K562 (cell line): ENCODE results near the gene BCL7C. TPM values are rescaled to one million over a fixed set of nuclear protein-coding genes. Genes with fewer than 3 reads are reported as not detected.

ENCODE experiments used
- ATAC-seq: fragments of 200-7000 bp; cut with Tn5 transposase; 3 replicates; pipeline ENCODE4 v1.9.1; 2020; ENCODE audit warnings: moderate library complexity
- BruUV-seq: library from RNA; stranded (reverse); fragments of 400-500 nt; replicated peaks from 2 replicates; lab custom pipeline; 2021; lab: Mats Ljungman, UMichigan
- CTCF ChIA-PET: fragments of 300-600 bp; formaldehyde crosslinking; extraction: SDS; loops from one replicate; lab custom pipeline; 2021; ENCODE audit warnings: low intra/inter-chr PET ratio; lab: Yijun Ruan, JAX
- POLR2A ChIA-PET: fragments of 300-600, 350-650 bp; sonication (Branson Sonifier 250); formaldehyde crosslinking; extraction: SDS; loops from one replicate; lab custom pipeline; 2021; ENCODE audit warnings: antibody characterized with exemption, inconsistent platforms; lab: Yijun Ruan, JAX
- DNase-seq, 4 experiments: peaks; one replicate each; pipeline versions ENCODE4 v3.0.0 to v3.0.0-alpha.2; 2011 to 2018; ENCODE audit warnings: low spot score in 3 of 4, mixed read lengths in 3 of 4; ENCODE audit errors: extremely low read depth in 1 of 4
- FAIRE-seq: peaks from 2 replicates; lab custom pipeline; 2011; peaks lifted over from hg19 to GRCh38; lab: Jason Lieb, UNC
- H2AFZ ChIP-seq: 2 replicates; pipeline ENCODE4 v1.6.0; 2011; ENCODE audit warnings: low read depth, low read length, control low read depth, inconsistent platforms
- H3K27ac ChIP-seq: fragments of 200-600 bp; 3 replicates; pipeline ENCODE4 v1.8.0; 2011; ENCODE audit warnings: low read depth, mild to moderate bottlenecking, control low read depth, inconsistent platforms, low read length, moderate library complexity, mixed read lengths; ENCODE audit errors: extremely low read depth
- H3K27me3 ChIP-seq, 2 experiments: fragments of 300-600 bp in 1 of 2; 2 replicates in 1 of 2; 3 replicates in 1 of 2; pipeline versions ENCODE4 v1.6.0 to v1.8.0; 2011; ENCODE audit warnings: inconsistent platforms in 2 of 2, low read length in 2 of 2, mild to moderate bottlenecking in 1 of 2, mixed read lengths in 1 of 2, moderate library complexity in 1 of 2; ENCODE audit not compliant: control insufficient read depth in 2 of 2, insufficient read depth in 2 of 2
- H3K36me3 ChIP-seq: fragments of 300-600 bp; 3 replicates; pipeline ENCODE4 v1.8.0; 2011; ENCODE audit warnings: mild to moderate bottlenecking, low read length, inconsistent platforms; ENCODE audit not compliant: control insufficient read depth, insufficient read depth
- H3K4me1 ChIP-seq, 2 experiments: fragments of 200-600 bp in 1 of 2; replicated peaks in 1 of 2; 2 replicates in 1 of 2; 3 replicates in 1 of 2; pipeline versions ENCODE4 v1.5.1 to v1.8.0; 2011; ENCODE audit warnings: inconsistent platforms in 2 of 2, low read length in 2 of 2, mild to moderate bottlenecking in 1 of 2, mixed read lengths in 1 of 2, moderate library complexity in 1 of 2; ENCODE audit not compliant: control insufficient read depth in 2 of 2, insufficient read depth in 2 of 2
- H3K4me2 ChIP-seq: 2 replicates; pipeline ENCODE4 v1.6.1; 2011; ENCODE audit warnings: low read length, control low read depth, inconsistent platforms, mixed read lengths; ENCODE audit not compliant: insufficient read depth
- H3K4me3 ChIP-seq: fragments of 200-600 bp; sonication (generic), shearing (Covaris generic); 2 replicates; pipeline ENCODE4 v1.5.1; 2016; ENCODE audit warnings: control low read depth, inconsistent platforms
- H3K79me2 ChIP-seq: fragments of 200-600 bp; 3 replicates; pipeline ENCODE4 v1.8.0; 2011; ENCODE audit warnings: low read length, inconsistent platforms; ENCODE audit not compliant: control insufficient read depth, insufficient read depth
- H3K9ac ChIP-seq, 2 experiments: 2 replicates each; pipeline versions ENCODE4 v1.6.0 to v1.6.1; 2011; ENCODE audit warnings: low read depth in 2 of 2, low read length in 2 of 2, control low read depth in 1 of 2, inconsistent platforms in 1 of 2, mild to moderate bottlenecking in 1 of 2, mixed read lengths in 1 of 2; ENCODE audit not compliant: insufficient read depth in 1 of 2
- H3K9me1 ChIP-seq: one replicate; pipeline ENCODE4 v1.6.0; 2011; ENCODE audit warnings: inconsistent platforms, mild to moderate bottlenecking, low read length, moderate library complexity; ENCODE audit not compliant: control insufficient read depth, insufficient read depth
- H3K9me3 ChIP-seq: replicated peaks from 2 replicates; pipeline ENCODE4 v1.5.1; 2011; ENCODE audit warnings: low read depth, low read length, inconsistent platforms; ENCODE audit not compliant: control insufficient read depth, insufficient read depth
- H4K20me1 ChIP-seq: replicated peaks from 2 replicates; pipeline ENCODE4 v1.6.1; 2011; ENCODE audit warnings: low read length, inconsistent platforms, mixed read lengths; ENCODE audit not compliant: control insufficient read depth, insufficient read depth
- ARNT ChIP-seq, 2 experiments: fragments of 450-650 bp; IDR thresholded peaks; 2 replicates each; pipeline ENCODE4 v1.6.1; 2016; ENCODE audit warnings: mild to moderate bottlenecking in 1 of 2
- BACH1 ChIP-seq: fragments of 200-800 bp; sonication (Bioruptor generic); IDR thresholded peaks from 2 replicates; pipeline ENCODE4 v1.6.1; 2016; ENCODE audit warnings: missing genetic modification characterization, missing compliant biosample characterization
- ESRRA ChIP-seq: fragments of 450-650 bp; IDR thresholded peaks from 2 replicates; pipeline ENCODE4 v1.6.1; 2014; ENCODE audit warnings: low read depth, mild to moderate bottlenecking, moderate library complexity, borderline replicate concordance
- ETV5 ChIP-seq: sonication (generic); formaldehyde crosslinking; IDR thresholded peaks from 2 replicates; pipeline ENCODE4 v1.4.0; 2020; ENCODE audit warnings: low read depth, mild to moderate bottlenecking, missing genetic modification reagents
- POLR2AphosphoS5 ChIP-seq: IDR thresholded peaks from 2 replicates; pipeline ENCODE4 v1.6.1; 2011; ENCODE audit warnings: mild to moderate bottlenecking, low read depth, low read length, moderate library complexity; ENCODE audit not compliant: control insufficient read depth, insufficient read depth
- RHOXF2B ChIP-seq: fragments of 250-450 bp; sonication (Bioruptor Pico); conservative IDR thresholded peaks from 2 replicates; pipeline ENCODE4 v1.5.1; 2021
- SPI1 ChIP-seq: IDR thresholded peaks from 2 replicates; pipeline ENCODE4 v1.6.1; 2011; ENCODE audit warnings: low read depth, low read length, control low read depth, borderline replicate concordance
- SRF ChIP-seq, 2 experiments: fragments of 250-450, 450-650 bp in 1 of 2; sonication (Bioruptor Pico) in 1 of 2; sonication (generic) in 1 of 2; formaldehyde crosslinking; IDR thresholded peaks; 2 replicates each; pipeline versions ENCODE4 v1.5.0 to v1.5.1; 2020 to 2022; ENCODE audit warnings: mild to moderate bottlenecking in 1 of 2, missing genetic modification reagents in 1 of 2
- STAG1 ChIP-seq: sonication (generic); formaldehyde crosslinking; IDR thresholded peaks from 2 replicates; pipeline ENCODE4 v1.5.0; 2020; ENCODE audit warnings: missing genetic modification reagents, borderline replicate concordance
- ZBTB40 ChIP-seq, 2 experiments: fragments of 450-650 bp in 1 of 2; sonication (generic) in 1 of 2; formaldehyde crosslinking in 1 of 2; IDR thresholded peaks; 2 replicates each; pipeline versions ENCODE4 v1.7.1 to v1.9.0; 2016 to 2022; ENCODE audit warnings: inconsistent platforms in 1 of 2, mild to moderate bottlenecking in 1 of 2, missing genetic modification reagents in 1 of 2
- ZBTB7A ChIP-seq: IDR thresholded peaks from 2 replicates; pipeline ENCODE4 v1.6.1; 2011; ENCODE audit warnings: low read depth, mild to moderate bottlenecking, low read length, moderate library complexity, borderline replicate concordance; ENCODE audit not compliant: control insufficient read depth
- ZNF263 ChIP-seq: sonication (generic); formaldehyde crosslinking; IDR thresholded peaks from 2 replicates; pipeline ENCODE4 v1.8.0; 2022; ENCODE audit warnings: mild to moderate bottlenecking, missing genetic modification reagents, borderline replicate concordance
- WGBS: fragments of 100-300 bp; shearing (Covaris generic); methylation state at CpG from one replicate; pipeline ENCODE4 v1.1.6; 2016; ENCODE audit warnings: low coverage, mixed read lengths; ENCODE audit not compliant: insufficient coverage; ENCODE audit errors: missing lambda C conversion rate; 5-methylcytosine and 5-hydroxymethylcytosine counted together
- in situ Hi-C: fragments of 300-500 bp; cut with MboI; formaldehyde crosslinking; loops from 4 replicates; pipeline ENCODE4 v1.15.0; 2018; ENCODE audit warnings: inconsistent platforms, mixed read lengths
- intact Hi-C: fragments of 100-400 bp; cut with micrococcal nuclease; formaldehyde crosslinking; loops from 2 replicates; pipeline ENCODE4 v1.14.2; 2022
- polyA plus RNA-seq, 8 experiments: library from polyadenylated mRNA; depleted of rRNA in 4 of 8; stranded (reverse) in 5 of 8; unstranded in 3 of 8; fragments of >200 nt; fragmentation: Nextera tagmentation in 2 of 8; fragmentation: Illumina TruSeq in 1 of 8; extraction: Ambion mirVana in 2 of 8; extraction: Trizol in 1 of 8; gene quantifications; 2 replicates each; pipeline versions ENCODE4 v1.2.1 to v1.2.3, GENCODE V29; 2011 to 2014; ENCODE audit warnings: inconsistent platforms in 1 of 8, missing spikeins in 1 of 8
- total RNA-seq, 7 experiments: library from RNA; depleted of rRNA in 6 of 7; stranded (reverse); fragments of >200 nt in 6 of 7; fragmentation: Illumina TruSeq in 2 of 7; extraction: Trizol in 2 of 7; gene quantifications; 2 replicates each; pipeline versions ENCODE4 v1.2.1 to v1.2.3, GENCODE V29; 2011 to 2021; ENCODE audit warnings: low replicate concordance in 1 of 7

Gene BCL7C
- total and polyA plus RNA-seq, 9 of the 15 experiments (the other 6 are each of a cell fraction or from before 2014, with no cell fraction given): 1.7 to 85.8 (median 19.6) TPM

DNA sequence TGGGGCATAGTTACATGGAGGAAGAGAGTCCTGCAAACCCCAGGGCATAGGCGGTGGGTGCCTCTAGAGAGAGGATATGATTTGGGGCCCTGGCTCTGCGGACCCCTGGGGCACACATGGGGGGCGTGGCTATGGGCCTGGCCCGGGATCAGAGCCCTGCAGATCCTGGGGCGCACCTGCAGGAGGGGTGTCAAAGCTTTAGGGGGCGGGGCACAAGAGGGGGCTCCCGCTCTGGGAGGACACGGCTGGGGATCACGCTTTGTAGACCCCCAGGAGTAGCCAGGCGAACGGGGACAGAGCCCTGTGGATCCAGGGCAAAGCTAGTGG is 497 bp downstream of the BCL7C start:
- peak overlapping the region; percentile 91 for H3K4me2 ChIP-seq
- H3K9me3 ChIP-seq: no peaks in the 10 kb centered on the region
- intact Hi-C loops: no loop called here
- H3K4me3 ChIP-seq: peak overlapping the region; percentile 67
- no peaks in the 10 kb centered on the region for H4K20me1 ChIP-seq
- H3K9me1 ChIP-seq: no peaks in the 10 kb centered on the region
- WGBS: 1% methylated on average over 11 of the region's 11 CpGs
- ChIA-PET CTCF (interaction anchor here (1.5 kb wide), 1 partner anchor 48 kb away, joined by 7 read pairs; no protein-coding TSS in a partner anchor), POLR2A (interaction anchor here (0.6 to 1.6 kb wide), 3 partner anchors 11 to 18 kb away, joined by 3 to 12 read pairs (median 6); no protein-coding TSS in a partner anchor)
- peaks cover 22% of the 10 kb centered on the region for H3K79me2 ChIP-seq
- DNase-seq (peak in 3 of 4 experiments; percentile 19 to 59 (median 58)), FAIRE-seq (no peak), ATAC-seq (no peak)
- TF ChIP-seq ARNT (IDR thresholded peaks at IDR 0.05) (no peak), SRF (CRISPR knock-in tag; IDR thresholded peaks at IDR 0.05) (no peak), ZNF263 (CRISPR knock-in tag) (0 out of 2 replicates have a peak, but pooled peaks have one; percentile 33), BACH1 (tag) (no peak), ETV5 (CRISPR knock-in tag) (peak; percentile 20), SPI1 (no peak), ZBTB40 (IDR thresholded peaks at IDR 0.05) (peak; percentile 46; the same call in 1 of the 2 replicates), ZBTB40 (CRISPR knock-in tag; IDR thresholded peaks at IDR 0.05) (no peak), RHOXF2B (CRISPR knock-in tag) (no peak), ESRRA (no peak), POLR2AphosphoS5 (0 out of 2 replicates have a peak, but pooled peaks have one; percentile 3), ZBTB7A (peak; percentile 31; the same call in 1 of the 2 replicates), STAG1 (CRISPR knock-in tag) (0 out of 2 replicates have a peak, but pooled peaks have one; percentile 5)
- H3K4me1 ChIP-seq: peaks cover 35 to 47% of the 10 kb centered on the region in 2 experiments
- H3K27ac ChIP-seq: peak overlapping the region; percentile 90
- H3K9ac ChIP-seq: peak overlapping the region; percentile 87 to 100
- in situ Hi-C loops: no loop called here
- H2AFZ ChIP-seq: peak overlapping the region; percentile 90
- H3K36me3 ChIP-seq: peaks cover 36% of the 10 kb centered on the region; the same call in 2 of the 3 replicates
- no peaks in the 10 kb centered on the region for H3K27me3 ChIP-seq
- no TSS peak for BruUV-seq
